Measurements from ENCODE around the gene CAMTA1.

DNA sequence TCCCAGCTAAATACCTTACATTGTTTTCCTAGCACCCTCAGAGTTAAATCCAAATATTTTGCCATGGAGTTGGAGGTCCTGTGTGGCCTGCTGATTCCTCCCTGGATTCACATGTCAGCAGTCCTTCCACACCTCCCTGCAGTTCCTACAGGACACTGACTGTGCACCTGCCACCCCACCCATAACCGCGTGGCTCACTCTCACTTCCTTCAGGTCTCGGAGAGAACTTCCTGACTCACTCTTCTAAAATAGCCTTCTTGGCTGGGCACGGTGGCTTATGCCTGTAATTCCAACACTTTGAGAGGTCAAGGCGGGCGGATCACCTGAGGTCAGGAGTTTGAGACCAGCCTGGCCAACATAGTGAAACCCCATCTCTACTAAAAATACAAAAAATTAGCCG lies 8.4 kb upstream of the CAMTA1 start:
- TF ChIP-seq, protein P1, sequence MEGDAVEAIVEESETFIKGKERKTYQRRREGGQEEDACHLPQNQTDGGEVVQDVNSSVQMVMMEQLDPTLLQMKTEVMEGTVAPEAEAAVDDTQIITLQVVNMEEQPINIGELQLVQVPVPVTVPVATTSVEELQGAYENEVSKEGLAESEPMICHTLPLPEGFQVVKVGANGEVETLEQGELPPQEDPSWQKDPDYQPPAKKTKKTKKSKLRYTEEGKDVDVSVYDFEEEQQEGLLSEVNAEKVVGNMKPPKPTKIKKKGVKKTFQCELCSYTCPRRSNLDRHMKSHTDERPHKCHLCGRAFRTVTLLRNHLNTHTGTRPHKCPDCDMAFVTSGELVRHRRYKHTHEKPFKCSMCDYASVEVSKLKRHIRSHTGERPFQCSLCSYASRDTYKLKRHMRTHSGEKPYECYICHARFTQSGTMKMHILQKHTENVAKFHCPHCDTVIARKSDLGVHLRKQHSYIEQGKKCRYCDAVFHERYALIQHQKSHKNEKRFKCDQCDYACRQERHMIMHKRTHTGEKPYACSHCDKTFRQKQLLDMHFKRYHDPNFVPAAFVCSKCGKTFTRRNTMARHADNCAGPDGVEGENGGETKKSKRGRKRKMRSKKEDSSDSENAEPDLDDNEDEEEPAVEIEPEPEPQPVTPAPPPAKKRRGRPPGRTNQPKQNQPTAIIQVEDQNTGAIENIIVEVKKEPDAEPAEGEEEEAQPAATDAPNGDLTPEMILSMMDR (optimal IDR thresholded peaks at IDR 0.05 in 1 of 3, IDR thresholded peaks at IDR 0.05 in 1 of 3, conservative IDR thresholded peaks at IDR 0.05 in 1 of 3; ENCODE audit: extremely low read depth in 1 of 3, insufficient read depth in 2 of 3, low read length in 3 of 3) = no peak
- TF ChIP-seq EZH2 (IDR thresholded peaks at IDR 0.05; ENCODE audit: low read length) = no peak

Measured in keratinocyte (primary cell).